IMR-90 (cell line): ENCODE data around the gene SLC47A2. TPM values are rescaled to one million over a fixed set of nuclear protein-coding genes. Genes with fewer than 3 reads are reported as not detected.
A peak's percentile ranks its signal among the peaks of the same experiment; 100 is the strongest.

Experiments used
- ATAC-seq: fragments of 200-7000 bp; cut with Tn5 transposase; 2 replicates; pipeline ENCODE4 v1.9.1; 2020; ENCODE audit warnings: low read depth, mild to moderate bottlenecking, moderate library complexity
- BruUV-seq: library from RNA; stranded (reverse); fragments of 400-500 nt; replicated peaks from 2 replicates; lab custom pipeline; 2021; lab: Mats Ljungman, UMichigan
- CTCF ChIA-PET: fragments of 300-600 bp; formaldehyde crosslinking; extraction: SDS; loops from one replicate; lab custom pipeline; 2021; ENCODE audit warnings: antibody characterized with exemption; lab: Yijun Ruan, JAX
- POLR2A ChIA-PET: fragments of 300-600 bp; sonication (Branson Sonifier 250); formaldehyde crosslinking; loops from one replicate; lab custom pipeline; 2022; ENCODE audit warnings: antibody characterized with exemption; ENCODE audit not compliant: unreplicated experiment; lab: Charles Lee
- DNase-seq: peaks from one replicate; pipeline ENCODE4 v3.0.0; 2013
- H2AFZ ChIP-seq: replicated peaks from 2 replicates; pipeline ENCODE3; 2013; ENCODE audit warnings: low read length, mild to moderate bottlenecking; ENCODE audit not compliant: poor library complexity
- H2AK5ac ChIP-seq: 2 replicates; pipeline ENCODE4 v1.6.1; 2013; ENCODE audit warnings: low read depth, low read length, inconsistent platforms
- H2AK9ac ChIP-seq: replicated peaks from 2 replicates; pipeline ENCODE3; 2013; ENCODE audit warnings: mild to moderate bottlenecking, low read depth, low read length, moderate library complexity; ENCODE audit not compliant: poor library complexity
- H2BK120ac ChIP-seq: 2 replicates; pipeline ENCODE4 v1.6.1; 2013; ENCODE audit warnings: low read depth, low read length, inconsistent platforms
- H2BK15ac ChIP-seq: 3 replicates; pipeline ENCODE4 v1.6.1; 2013; ENCODE audit warnings: low read depth, low read length, inconsistent platforms
- H2BK20ac ChIP-seq: 2 replicates; pipeline ENCODE4 v1.6.1; 2013; ENCODE audit warnings: low read depth, mild to moderate bottlenecking, inconsistent platforms, low read length, moderate library complexity
- H2BK5ac ChIP-seq: 2 replicates; pipeline ENCODE4 v1.6.1; 2013; ENCODE audit warnings: mild to moderate bottlenecking, low read depth, low read length, inconsistent platforms; ENCODE audit not compliant: poor library complexity, severe bottlenecking
- H3K14ac ChIP-seq: replicated peaks from 2 replicates; pipeline ENCODE4 v1.6.1; 2013; ENCODE audit warnings: low read depth, low read length, inconsistent platforms
- H3K18ac ChIP-seq: 2 replicates; pipeline ENCODE4 v1.6.1; 2013; ENCODE audit warnings: low read depth, low read length, control low read depth
- H3K23ac ChIP-seq: 2 replicates; pipeline ENCODE4 v1.6.1; 2013; ENCODE audit warnings: low read depth, low read length, inconsistent platforms
- H3K27ac ChIP-seq: 2 replicates; pipeline ENCODE4 v1.5.1; 2013; ENCODE audit warnings: mild to moderate bottlenecking, control low read depth, low read length; ENCODE audit not compliant: insufficient read depth
- H3K27me3 ChIP-seq: 2 replicates; pipeline ENCODE4 v1.6.1; 2013; ENCODE audit warnings: low read length; ENCODE audit not compliant: control insufficient read depth, insufficient read depth
- H3K36me3 ChIP-seq: 2 replicates; pipeline ENCODE4 v1.6.1; 2013; ENCODE audit warnings: low read length, mixed read lengths; ENCODE audit not compliant: control insufficient read depth, insufficient read depth
- H3K4ac ChIP-seq: 2 replicates; pipeline ENCODE4 v1.6.1; 2013; ENCODE audit warnings: low read depth, low read length, inconsistent platforms
- H3K4me1 ChIP-seq: 2 replicates; pipeline ENCODE4 v1.6.1; 2013; ENCODE audit warnings: low read length, mixed read lengths; ENCODE audit not compliant: control insufficient read depth, insufficient read depth
- H3K4me2 ChIP-seq: 2 replicates; pipeline ENCODE4 v1.6.1; 2013; ENCODE audit warnings: low read depth, mild to moderate bottlenecking, control low read depth, low read length, moderate library complexity
- H3K4me3 ChIP-seq: 2 replicates; pipeline ENCODE4 v1.5.1; 2013; ENCODE audit warnings: low read depth, mild to moderate bottlenecking, control low read depth, low read length, moderate library complexity; ENCODE audit not compliant: insufficient read depth
- H3K56ac ChIP-seq: 2 replicates; pipeline ENCODE4 v1.6.1; 2013; ENCODE audit warnings: low read length, inconsistent platforms; ENCODE audit not compliant: insufficient read depth; ENCODE audit errors: extremely low read depth
- H3K79me1 ChIP-seq, 2 experiments: 2 replicates each; pipeline ENCODE4 v1.6.1; 2013; ENCODE audit warnings: low read length in 2 of 2, inconsistent platforms in 1 of 2, low read depth in 1 of 2
- H3K9ac ChIP-seq: 2 replicates; pipeline ENCODE4 v1.6.1; 2013; ENCODE audit warnings: low read depth, low read length, control low read depth
- H3K9me1 ChIP-seq: 2 replicates; pipeline ENCODE4 v1.6.1; 2013; ENCODE audit warnings: low read length, inconsistent platforms; ENCODE audit not compliant: insufficient read depth
- H3K9me3 ChIP-seq: 2 replicates; pipeline ENCODE4 v1.6.1; 2013; ENCODE audit warnings: low read length; ENCODE audit not compliant: control insufficient read depth, insufficient read depth
- H4K20me1 ChIP-seq: 2 replicates; pipeline ENCODE4 v1.6.1; 2013; ENCODE audit warnings: low read length, inconsistent platforms; ENCODE audit not compliant: insufficient read depth
- H4K5ac ChIP-seq: 2 replicates; pipeline ENCODE4 v1.6.1; 2013; ENCODE audit warnings: mild to moderate bottlenecking, low read depth, low read length, control low read depth
- H4K8ac ChIP-seq, 2 experiments: 2 replicates each; pipeline ENCODE4 v1.6.1; 2013; ENCODE audit warnings: low read depth in 2 of 2, low read length in 2 of 2, control low read depth in 1 of 2, inconsistent platforms in 1 of 2
- H4K91ac ChIP-seq: 2 replicates; pipeline ENCODE4 v1.6.1; 2013; ENCODE audit warnings: low read depth, low read length, inconsistent platforms; ENCODE audit not compliant: insufficient read depth
- CEBPB ChIP-seq: IDR thresholded peaks from 2 replicates; pipeline ENCODE4 v1.6.1; 2012; ENCODE audit warnings: low read depth, low read length, improper control_type of control experiment
- CHD1 ChIP-seq: IDR thresholded peaks from 2 replicates; pipeline ENCODE4 v1.6.1; 2012; ENCODE audit warnings: low read depth, low read length, improper control_type of control experiment
- FOS ChIP-seq: fragments of 150-350 bp; IDR thresholded peaks from 2 replicates; pipeline ENCODE4 v1.6.1; 2016; ENCODE audit warnings: low read depth, low read length
- MAFK ChIP-seq: IDR thresholded peaks from 2 replicates; pipeline ENCODE4 v1.6.1; 2012; ENCODE audit warnings: low read depth, low read length, improper control_type of control experiment
- RAD21 ChIP-seq: IDR thresholded peaks from 2 replicates; pipeline ENCODE4 v1.6.1; 2012; ENCODE audit warnings: low read length, improper control_type of control experiment
- RCOR1 ChIP-seq: IDR thresholded peaks from 2 replicates; pipeline ENCODE4 v1.6.1; 2012; ENCODE audit warnings: mild to moderate bottlenecking, low read length, improper control_type of control experiment; ENCODE audit not compliant: insufficient replicate concordance
- RFX5 ChIP-seq: IDR thresholded peaks from 2 replicates; pipeline ENCODE4 v1.8.0; 2012; ENCODE audit warnings: low read depth, mild to moderate bottlenecking, low read length, moderate library complexity
- WGBS, 2 experiments: methylation state at CpG; one replicate each; pipeline versions ENCODE4 v1.1.5 to v1.1.7; 2013; ENCODE audit warnings: missing lambda C conversion rate in 2 of 2; ENCODE audit not compliant: insufficient read length in 1 of 2; ENCODE audit errors: extremely low coverage in 2 of 2; 5-methylcytosine and 5-hydroxymethylcytosine counted together
- dilution Hi-C: fragments of 300-500 bp; cut with HindIII; formaldehyde crosslinking; loops from one replicate; pipeline ENCODE4 v1.14.3; 2018; ENCODE audit warnings: low sequenced_read_pairs; ENCODE audit not compliant: unreplicated experiment
- in situ Hi-C: fragments of 300-500 bp; cut with MboI; formaldehyde crosslinking; loops from 3 replicates; pipeline ENCODE4 v1.14.3; 2019; ENCODE audit warnings: low sequenced_read_pairs, inconsistent platforms, mixed read lengths
- intact Hi-C: fragments of 100-400 bp; cut with micrococcal nuclease; formaldehyde crosslinking; loops from 2 replicates; pipeline ENCODE4 v1.10.0; 2022
- polyA plus RNA-seq, 3 experiments: library from polyadenylated mRNA; depleted of rRNA; stranded (reverse); fragments of >200 nt; gene quantifications; 2 replicates each; pipeline ENCODE4 v1.2.3, GENCODE V29; 2012; ENCODE audit warnings: low replicate concordance in 1 of 3
- total RNA-seq: library from RNA; depleted of rRNA; stranded (reverse); fragments of >200 nt; gene quantifications from 2 replicates; pipeline ENCODE4 v1.2.3, GENCODE V29; 2012
- TF ChIP-seq, protein P1 (sequence below): fragments of 150-350 bp; IDR thresholded peaks from 2 replicates; pipeline ENCODE4 v1.6.1; 2017; ENCODE audit warnings: mild to moderate bottlenecking, antibody characterized with exemption, low read length, low read depth

SLC47A2 gene
- total and polyA plus RNA-seq, 2 of the 4 experiments (the other 2 are of a cell fraction), result not detected

DNA sequence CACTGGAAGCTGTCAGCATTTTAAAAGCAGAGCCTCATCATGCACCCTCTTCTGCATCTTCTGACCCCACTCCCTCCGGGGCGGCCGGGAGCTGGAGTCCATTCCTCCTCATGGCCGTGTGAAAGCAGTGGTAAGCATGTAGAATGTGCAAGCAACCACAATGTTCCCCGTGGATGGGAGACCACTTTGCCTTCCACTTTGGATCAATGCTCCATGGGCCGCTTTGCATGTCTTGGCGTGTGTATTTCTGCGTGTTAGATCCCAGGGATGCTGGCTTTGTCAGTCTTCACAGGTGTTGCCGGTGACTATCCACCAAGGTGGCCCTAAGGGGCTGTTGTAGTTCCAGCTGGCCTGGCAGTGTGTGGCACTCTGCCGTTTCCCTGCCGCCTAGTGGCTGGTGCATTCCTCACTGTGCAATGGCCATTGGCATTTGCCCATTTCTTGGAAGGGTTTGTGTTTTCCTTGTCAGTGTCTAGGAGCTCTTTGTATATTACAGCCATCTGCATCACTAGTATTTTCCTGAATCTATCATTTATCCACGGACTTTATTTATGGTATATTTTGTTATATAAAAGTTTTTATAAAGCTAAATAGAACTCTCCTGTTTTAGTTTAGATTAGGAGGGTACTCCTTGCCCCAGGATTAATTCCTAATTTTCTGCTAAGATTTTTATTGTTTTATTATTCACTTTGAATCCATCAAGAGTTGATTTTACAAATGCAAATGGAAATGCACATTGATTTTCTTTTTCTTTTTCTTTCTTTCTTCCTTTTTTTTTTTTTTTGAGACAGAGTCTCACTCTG, 37.5 kb upstream of the SLC47A2 start:
- 0 out of 2 replicates have a peak overlapping the region, but pooled peaks have one; percentile 32 for H3K4ac ChIP-seq
- ATAC-seq, result no peak
- peaks cover 4% of the 10 kb centered on the region for H3K4me1 ChIP-seq
- H2BK5ac ChIP-seq, result peak overlapping the region; percentile 3
- no peak overlapping the region for H4K91ac ChIP-seq
- 0 out of 2 replicates have a peak overlapping the region, but pooled peaks have one; percentile 44 for H2BK120ac ChIP-seq
- peak overlapping the region; percentile 26 for H2AFZ ChIP-seq
- H2BK15ac ChIP-seq, result no peak overlapping the region
- H3K36me3 ChIP-seq, result no peaks in the 10 kb centered on the region
- H3K27ac ChIP-seq, result no peak overlapping the region
- peak overlapping the region; percentile 37; the same call in 1 of the 2 replicates for H2AK5ac ChIP-seq
- H2AK9ac ChIP-seq, result peak overlapping the region; percentile 66
- H3K79me1 ChIP-seq, result no peaks in the 10 kb centered on the region
- H2BK20ac ChIP-seq, result peak overlapping the region; percentile 34
- H3K9me1 ChIP-seq, result 0 out of 2 replicates have a peak, but pooled peaks cover 4% of the 10 kb centered on the region
- in situ Hi-C loops, result no loop called here
- no peaks in the 10 kb centered on the region for H3K9me3 ChIP-seq
- peaks cover 36% of the 10 kb centered on the region for H3K27me3 ChIP-seq
- CTCF ChIA-PET, result interaction anchor here (0.7 to 2.6 kb wide), 4 partner anchors 9 to 391 kb away, joined by 3 to 11 read pairs (median 4); partner anchors contain the start of gene B9D1
- POLR2A ChIA-PET, result no interaction called here
- H3K56ac ChIP-seq, result 0 out of 2 replicates have a peak overlapping the region, but pooled peaks have one; percentile 11
- no peak for DNase-seq
- no peak overlapping the region for H3K23ac ChIP-seq
- no peak overlapping the region for H3K4me2 ChIP-seq
- no peak overlapping the region for H3K9ac ChIP-seq
- no peak overlapping the region for H4K5ac ChIP-seq
- no TSS peak for BruUV-seq
- TF ChIP-seq MAFK (no peak), FOS (no peak), RCOR1 (no peak), CEBPB (no peak), CHD1 (no peak), RFX5 (no peak), RAD21 (no peak)
- TF ChIP-seq, protein P1, sequence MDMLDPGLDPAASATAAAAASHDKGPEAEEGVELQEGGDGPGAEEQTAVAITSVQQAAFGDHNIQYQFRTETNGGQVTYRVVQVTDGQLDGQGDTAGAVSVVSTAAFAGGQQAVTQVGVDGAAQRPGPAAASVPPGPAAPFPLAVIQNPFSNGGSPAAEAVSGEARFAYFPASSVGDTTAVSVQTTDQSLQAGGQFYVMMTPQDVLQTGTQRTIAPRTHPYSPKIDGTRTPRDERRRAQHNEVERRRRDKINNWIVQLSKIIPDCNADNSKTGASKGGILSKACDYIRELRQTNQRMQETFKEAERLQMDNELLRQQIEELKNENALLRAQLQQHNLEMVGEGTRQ, result no peak
- H3K4me3 ChIP-seq, result no peak overlapping the region
- WGBS, 2 experiments, result 68% methylated on average over 6 of the region's 12 CpGs; no CpG with 5 or more reads in 1 of the 2 experiments
- H4K8ac ChIP-seq, result 0 out of 4 replicates have a peak overlapping the region, but pooled peaks of 1 of the 2 experiments have one; percentile 5
- dilution Hi-C loops, result no loop called here
- H4K20me1 ChIP-seq, result no peaks in the 10 kb centered on the region; the same call in 1 of the 2 replicates
- H3K14ac ChIP-seq, result no peak overlapping the region
- intact Hi-C loops, result no loop called here
- H3K18ac ChIP-seq, result no peak overlapping the region
